ENCODE results near the gene NEU2. TPM values are rescaled to one million over a fixed set of nuclear protein-coding genes. Genes with fewer than 3 reads are reported as not detected.

Gene NEU2
- total RNA-seq (not detected), total RNA-seq (0 reads per million in 29 experiments)
- not detected for total RNA-seq (2013)

DNA sequence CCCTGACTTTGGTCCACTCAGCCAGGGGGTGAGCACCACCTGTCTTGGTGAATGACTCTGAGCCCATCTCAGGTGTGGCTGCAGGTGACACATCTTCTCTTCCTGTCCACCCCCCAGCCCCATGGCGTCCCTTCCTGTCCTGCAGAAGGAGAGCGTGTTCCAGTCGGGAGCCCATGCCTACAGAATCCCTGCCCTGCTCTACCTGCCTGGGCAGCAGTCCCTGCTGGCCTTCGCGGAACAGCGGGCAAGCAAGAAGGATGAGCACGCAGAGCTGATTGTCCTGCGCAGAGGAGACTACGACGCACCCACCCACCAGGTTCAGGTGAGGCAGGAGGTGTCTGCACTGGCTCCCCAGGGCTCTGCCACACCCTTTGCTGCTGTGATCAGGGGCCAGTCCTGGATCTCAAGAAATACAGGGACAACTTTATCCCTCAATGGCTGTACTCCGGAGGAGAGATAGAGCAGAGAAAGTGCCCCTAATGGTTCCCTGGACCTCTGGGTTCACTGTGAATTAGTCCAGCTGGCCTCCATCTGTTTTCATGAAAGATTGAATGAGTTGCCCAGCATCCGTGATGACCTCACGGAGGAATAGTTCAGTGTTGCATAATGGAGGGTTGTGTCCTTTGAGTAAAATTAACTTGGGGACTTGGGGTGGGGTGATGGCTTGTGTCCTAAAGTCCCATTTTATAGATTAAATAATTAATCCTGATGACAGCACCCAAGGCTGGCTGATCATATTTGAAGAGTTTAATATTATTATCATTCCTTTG lies at the start of gene NEU2:
Gene NEU2 (plus strand): TSS at position 122 of the 770 bp plus-strand sequence. CDS start 0 bp downstream, at position 122.
- H3K36me3 Mint-ChIP-seq: no peaks in the 10 kb centered on the region
- peaks cover 0 to 5% (median 1%) of the 10 kb centered on the region in 3 donors for H3K4me1 Mint-ChIP-seq
- peaks cover 0 to 4% of the 10 kb centered on the region in 2 experiments for H3K27me3 ChIP-seq (replicated peaks in 1 of 2; ENCODE audit: control insufficient read depth in 2 of 2, extremely low read depth in 1 of 2, insufficient read depth in 2 of 2, low read length in 1 of 2)
- H3K4me3 ChIP-seq (ENCODE audit: control insufficient read depth in 1 of 2, extremely low read depth in 1 of 2, low read length in 1 of 2): no peak within 1 kb of the TSS
- H3K27ac Mint-ChIP-seq: no peak within 1 kb of the TSS
- H3K27ac ChIP-seq (ENCODE audit: low read length): no peak within 1 kb of the TSS
- H3K9me3 ChIP-seq: no peaks in the 10 kb centered on the region
- no peaks in the 10 kb centered on the region for H3K9me3 Mint-ChIP-seq
- POLR2A ChIA-PET: no interaction called here
- ATAC-seq (replicated peaks in 1 of 4) (no peak), DNase-seq (no peak)
- 92% methylated on average over 11 of the region's 13 CpGs for WGBS (ENCODE audit: insufficient coverage)
- no peaks in the 10 kb centered on the region for H3K4me1 ChIP-seq (ENCODE audit: control insufficient read depth in 1 of 2, extremely low read depth in 1 of 2, insufficient read depth in 2 of 2, low read length in 2 of 2)
- H3K36me3 ChIP-seq (ENCODE audit: control insufficient read depth in 2 of 2, extremely low read depth in 1 of 2, insufficient read depth in 1 of 2, low read length in 1 of 2): no peaks in the 10 kb centered on the region
- CTCF ChIA-PET: no interaction called here
- no peaks in the 10 kb centered on the region for H3K27me3 Mint-ChIP-seq
- no peak within 1 kb of the TSS for H3K4me3 Mint-ChIP-seq

DNA sequence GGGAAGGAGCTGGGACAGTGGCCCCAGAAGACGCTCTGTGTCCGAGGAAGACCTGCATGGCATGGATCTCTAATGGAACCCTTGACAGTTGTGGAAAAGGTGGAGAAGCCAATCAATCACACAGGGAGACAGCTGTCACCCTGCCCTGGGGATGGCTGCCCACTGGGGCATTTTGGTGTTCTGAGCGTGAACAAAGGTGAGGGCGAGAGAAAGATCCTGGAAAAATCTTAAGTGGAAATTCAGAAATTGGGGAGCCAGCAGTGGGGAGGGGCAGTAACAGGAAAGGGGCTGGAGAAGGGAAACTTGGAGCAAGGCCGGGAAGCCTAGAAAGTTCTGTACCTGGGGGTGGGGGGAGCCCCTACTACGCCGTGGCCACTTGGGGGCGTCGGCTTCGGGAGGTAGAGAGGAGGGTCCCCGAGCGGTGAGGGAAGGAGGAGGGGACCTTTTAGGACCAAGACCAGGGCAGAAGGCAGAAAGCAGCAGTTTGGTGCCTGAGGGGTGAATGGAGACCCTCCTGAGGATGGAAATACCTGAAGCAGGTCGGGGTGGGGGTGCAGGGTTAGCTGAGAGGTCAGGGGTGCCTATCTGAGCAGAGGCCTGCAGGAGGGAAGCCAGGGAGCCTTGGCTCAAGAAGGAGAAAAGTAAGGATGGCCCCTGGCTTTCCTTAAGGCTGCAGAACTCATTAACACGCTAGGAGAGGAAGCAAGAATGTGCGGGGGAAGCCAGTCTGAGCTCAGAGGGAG lies 49.4 kb upstream of the NEU2 start:
- no peak overlapping the region for H3K4me3 Mint-ChIP-seq
- H3K4me1 ChIP-seq (ENCODE audit: control insufficient read depth in 1 of 2, extremely low read depth in 1 of 2, insufficient read depth in 2 of 2, low read length in 2 of 2): no peaks in the 10 kb centered on the region
- WGBS (ENCODE audit: insufficient coverage): 70% methylated on average over 15 of the region's 15 CpGs
- CTCF ChIA-PET: no interaction called here
- H3K27me3 ChIP-seq (replicated peaks in 1 of 2; ENCODE audit: control insufficient read depth in 2 of 2, extremely low read depth in 1 of 2, insufficient read depth in 2 of 2, low read length in 1 of 2): peaks cover 0 to 39% of the 10 kb centered on the region in 2 experiments
- H3K27ac ChIP-seq (ENCODE audit: low read length): no peak overlapping the region
- H3K9me3 ChIP-seq: no peaks in the 10 kb centered on the region
- no peak for ATAC-seq (replicated peaks in 1 of 4)
- H3K4me3 ChIP-seq (ENCODE audit: control insufficient read depth in 1 of 2, extremely low read depth in 1 of 2, low read length in 1 of 2): no peak overlapping the region
- no peaks in the 10 kb centered on the region for H3K36me3 Mint-ChIP-seq
- DNase-seq: no peak
- H3K27ac Mint-ChIP-seq: no peak overlapping the region
- no peaks in the 10 kb centered on the region for H3K36me3 ChIP-seq (ENCODE audit: control insufficient read depth in 2 of 2, extremely low read depth in 1 of 2, insufficient read depth in 1 of 2, low read length in 1 of 2)
- H3K27me3 Mint-ChIP-seq: peaks cover 18 to 39% of the 10 kb centered on the region in 2 donors
- POLR2A ChIA-PET: no interaction called here
- peaks cover 0 to 7% (median 6%) of the 10 kb centered on the region in 3 donors for H3K9me3 Mint-ChIP-seq
- no peaks in the 10 kb centered on the region for H3K4me1 Mint-ChIP-seq

DNA sequence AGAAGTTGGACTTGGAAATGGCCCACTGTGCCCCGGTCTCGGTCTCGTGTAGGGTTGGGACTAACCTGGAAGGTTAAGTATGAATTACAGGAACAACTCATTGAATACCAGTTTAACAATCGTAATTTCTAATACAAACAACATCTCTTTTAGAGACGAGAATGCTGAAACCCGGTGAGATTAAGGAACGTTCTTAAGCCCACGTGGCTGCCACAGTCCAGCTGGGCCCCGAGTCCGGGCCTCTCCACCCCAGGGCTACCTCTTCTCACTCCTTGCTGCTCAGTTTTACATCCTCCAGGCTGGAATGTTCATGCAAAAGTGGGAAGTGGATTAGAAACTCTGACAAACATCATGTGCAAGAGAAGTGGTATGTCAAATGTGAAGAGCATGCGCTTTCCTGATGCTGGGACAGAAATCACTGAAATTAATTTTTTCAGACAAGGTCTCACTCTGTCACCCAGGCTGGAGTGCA lies 48.8 kb upstream of the NEU2 start:
- H3K4me1 ChIP-seq (ENCODE audit: control insufficient read depth in 1 of 2, extremely low read depth in 1 of 2, insufficient read depth in 2 of 2, low read length in 2 of 2): no peaks in the 10 kb centered on the region
- Mint-ChIP-seq H3K4me3 (no peak overlapping the region), H3K27ac (no peak overlapping the region), H3K27me3 (peaks cover 18 to 39% of the 10 kb centered on the region in 2 donors), H3K36me3 (no peaks in the 10 kb centered on the region), H3K4me1 (no peaks in the 10 kb centered on the region), H3K9me3 (peaks cover 0 to 7% (median 6%) of the 10 kb centered on the region in 3 donors)
- no peaks in the 10 kb centered on the region for H3K36me3 ChIP-seq (ENCODE audit: control insufficient read depth in 2 of 2, extremely low read depth in 1 of 2, insufficient read depth in 1 of 2, low read length in 1 of 2)
- H3K4me3 ChIP-seq (ENCODE audit: control insufficient read depth in 1 of 2, extremely low read depth in 1 of 2, low read length in 1 of 2): no peak overlapping the region
- no peak for ATAC-seq (replicated peaks in 1 of 4)
- 89% methylated on average over 5 of the region's 11 CpGs for WGBS (ENCODE audit: insufficient coverage)
- H3K27me3 ChIP-seq (replicated peaks in 1 of 2; ENCODE audit: control insufficient read depth in 2 of 2, extremely low read depth in 1 of 2, insufficient read depth in 2 of 2, low read length in 1 of 2): peaks cover 0 to 43% of the 10 kb centered on the region in 2 experiments
- DNase-seq: no peak
- ChIA-PET CTCF (no interaction called here), POLR2A (no interaction called here)
- no peak overlapping the region for H3K27ac ChIP-seq (ENCODE audit: low read length)
- H3K9me3 ChIP-seq: no peaks in the 10 kb centered on the region

DNA sequence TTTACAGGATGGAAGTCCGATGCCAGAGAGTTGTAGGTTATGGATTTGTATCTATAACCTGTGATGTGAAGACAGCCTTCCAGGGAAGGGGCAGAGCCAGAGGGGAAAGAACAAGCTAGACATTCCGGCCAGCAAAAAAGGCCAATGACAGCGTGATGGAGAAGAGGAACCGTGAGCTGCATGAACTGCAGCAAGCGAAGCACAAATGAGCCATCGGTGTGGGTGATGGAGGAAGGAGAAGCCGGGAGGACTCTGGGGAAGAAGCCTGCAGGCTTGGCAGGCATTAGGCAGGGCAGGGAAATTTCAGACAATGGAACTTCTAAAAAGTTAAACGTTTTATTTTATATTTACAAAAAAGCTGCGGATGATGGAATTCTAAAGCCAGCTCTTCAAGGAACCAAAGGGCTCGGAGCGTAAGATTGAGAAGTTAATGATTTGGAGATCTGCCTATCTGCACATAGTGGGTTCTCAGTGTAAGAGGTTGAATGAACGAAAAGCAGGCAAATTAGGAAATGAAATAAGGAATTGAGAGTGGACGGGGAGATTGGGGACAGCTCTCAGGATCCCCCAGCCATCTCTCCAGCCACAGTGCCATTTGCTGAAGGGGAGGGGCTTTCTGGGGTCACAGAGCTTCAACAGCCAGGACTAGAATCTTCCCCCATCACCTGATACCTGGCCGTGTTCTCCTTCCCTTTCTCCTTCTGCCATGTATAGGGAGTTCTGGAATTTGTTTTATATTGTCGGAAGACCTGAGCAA lies 47.8 kb upstream of the NEU2 start:
- Histone ChIP-seq H3K36me3 (ENCODE audit: control insufficient read depth in 2 of 2, extremely low read depth in 1 of 2, insufficient read depth in 1 of 2, low read length in 1 of 2) (no peaks in the 10 kb centered on the region), H3K27ac (ENCODE audit: low read length) (no peak overlapping the region), H3K4me3 (ENCODE audit: control insufficient read depth in 1 of 2, extremely low read depth in 1 of 2, low read length in 1 of 2) (no peak overlapping the region), H3K9me3 (no peaks in the 10 kb centered on the region), H3K4me1 (ENCODE audit: control insufficient read depth in 1 of 2, extremely low read depth in 1 of 2, insufficient read depth in 2 of 2, low read length in 2 of 2) (no peaks in the 10 kb centered on the region), H3K27me3 (replicated peaks in 1 of 2; ENCODE audit: control insufficient read depth in 2 of 2, extremely low read depth in 1 of 2, insufficient read depth in 2 of 2, low read length in 1 of 2) (peaks cover 0 to 43% of the 10 kb centered on the region in 2 experiments)
- peaks cover 16 to 39% of the 10 kb centered on the region in 2 donors for H3K27me3 Mint-ChIP-seq
- H3K4me1 Mint-ChIP-seq: no peaks in the 10 kb centered on the region
- no peak for ATAC-seq (replicated peaks in 1 of 4)
- 100% methylated on average over 8 of the region's 15 CpGs for WGBS (ENCODE audit: insufficient coverage)
- peaks cover 0 to 7% (median 6%) of the 10 kb centered on the region in 3 donors for H3K9me3 Mint-ChIP-seq
- DNase-seq: no peak
- H3K4me3 Mint-ChIP-seq: no peak overlapping the region
- ChIA-PET CTCF (interaction anchor here in 1 of 2 donors (0.5 kb wide), 1 partner anchor 372 kb away, joined by 6 read pairs; no protein-coding TSS in a partner anchor), POLR2A (no interaction called here)
- no peak overlapping the region for H3K27ac Mint-ChIP-seq
- no peaks in the 10 kb centered on the region for H3K36me3 Mint-ChIP-seq

DNA sequence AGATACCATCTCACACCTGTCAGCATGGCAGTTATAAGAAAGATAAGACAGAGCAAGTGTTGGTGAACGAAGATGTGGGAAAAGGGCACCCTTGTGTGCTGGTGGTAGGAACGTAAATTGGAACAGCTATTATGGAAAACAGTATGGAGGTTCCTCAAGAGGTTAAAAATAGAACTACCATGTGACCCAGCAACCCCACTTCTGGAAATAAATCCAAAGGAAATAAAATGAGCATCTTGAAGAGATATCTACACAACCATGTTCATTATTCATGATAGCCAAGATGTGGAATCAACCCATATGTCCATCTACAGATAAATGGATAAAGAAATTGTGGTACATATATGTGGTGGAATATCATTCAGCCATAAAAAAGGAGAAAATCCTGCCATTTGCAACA lies 46.3 kb upstream of the NEU2 start:
- Histone ChIP-seq H3K36me3 (ENCODE audit: control insufficient read depth in 2 of 2, extremely low read depth in 1 of 2, insufficient read depth in 1 of 2, low read length in 1 of 2) (no peaks in the 10 kb centered on the region), H3K27me3 (replicated peaks in 1 of 2; ENCODE audit: control insufficient read depth in 2 of 2, extremely low read depth in 1 of 2, insufficient read depth in 2 of 2, low read length in 1 of 2) (peaks cover 0 to 39% of the 10 kb centered on the region in 2 experiments), H3K27ac (ENCODE audit: low read length) (no peak overlapping the region), H3K4me1 (ENCODE audit: control insufficient read depth in 1 of 2, extremely low read depth in 1 of 2, insufficient read depth in 2 of 2, low read length in 2 of 2) (no peaks in the 10 kb centered on the region), H3K4me3 (ENCODE audit: control insufficient read depth in 1 of 2, extremely low read depth in 1 of 2, low read length in 1 of 2) (no peak overlapping the region), H3K9me3 (no peaks in the 10 kb centered on the region)
- ChIA-PET POLR2A (no interaction called here), CTCF (no interaction called here)
- Mint-ChIP-seq H3K27me3 (peaks cover 10 to 37% of the 10 kb centered on the region in 2 donors), H3K9me3 (peaks cover 0 to 7% (median 6%) of the 10 kb centered on the region in 3 donors), H3K36me3 (no peaks in the 10 kb centered on the region), H3K27ac (no peak overlapping the region), H3K4me3 (no peak overlapping the region), H3K4me1 (no peaks in the 10 kb centered on the region)
- DNase-seq (no peak), ATAC-seq (replicated peaks in 1 of 4) (no peak)
- WGBS (ENCODE audit: insufficient coverage): no CpG with 5 or more reads among the region's 2 CpGs

DNA sequence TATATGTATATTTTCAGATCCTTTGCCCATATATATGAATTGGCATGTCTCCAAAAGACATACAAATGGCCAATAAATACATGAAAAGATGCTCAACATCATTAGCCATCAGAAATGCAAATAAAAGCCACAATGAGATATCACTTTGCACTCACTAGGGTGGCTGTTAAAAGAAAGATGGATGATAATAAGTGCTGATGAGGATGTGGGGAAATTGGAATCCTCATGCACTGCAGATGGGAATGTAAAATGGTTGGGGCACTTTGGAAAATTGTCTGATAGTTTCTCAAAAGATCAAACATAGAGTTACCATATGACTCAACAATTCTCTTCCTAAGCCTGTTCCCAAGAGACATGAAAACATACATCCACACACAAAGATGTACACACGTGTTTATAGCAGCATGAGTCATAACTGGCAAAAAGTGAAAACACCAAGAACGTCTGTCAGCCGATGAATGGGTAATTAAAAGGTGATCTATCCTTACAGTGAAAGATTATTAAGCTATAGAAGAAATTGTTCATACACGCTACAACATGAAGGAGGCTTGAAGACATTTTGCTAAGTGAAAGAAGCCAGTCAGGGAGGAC lies 39.1 kb upstream of the NEU2 start:
- ATAC-seq (replicated peaks in 1 of 4) (no peak), DNase-seq (no peak)
- no peak overlapping the region for H3K27ac ChIP-seq (ENCODE audit: low read length)
- H3K4me1 ChIP-seq (ENCODE audit: control insufficient read depth in 1 of 2, extremely low read depth in 1 of 2, insufficient read depth in 2 of 2, low read length in 2 of 2): no peaks in the 10 kb centered on the region
- H3K27ac Mint-ChIP-seq: no peak overlapping the region
- ChIA-PET CTCF (no interaction called here), POLR2A (no interaction called here)
- H3K36me3 Mint-ChIP-seq: no peaks in the 10 kb centered on the region
- no peak overlapping the region for H3K4me3 Mint-ChIP-seq
- H3K27me3 Mint-ChIP-seq: peaks cover 3% of the 10 kb centered on the region in 2 donors
- peaks cover 0 to 7% of the 10 kb centered on the region in 2 experiments for H3K27me3 ChIP-seq (replicated peaks in 1 of 2; ENCODE audit: control insufficient read depth in 2 of 2, extremely low read depth in 1 of 2, insufficient read depth in 2 of 2, low read length in 1 of 2)
- WGBS (ENCODE audit: insufficient coverage): 74% methylated on average over 3 of the region's 4 CpGs
- H3K9me3 Mint-ChIP-seq: no peaks in the 10 kb centered on the region
- no peaks in the 10 kb centered on the region for H3K9me3 ChIP-seq
- no peak overlapping the region for H3K4me3 ChIP-seq (ENCODE audit: control insufficient read depth in 1 of 2, extremely low read depth in 1 of 2, low read length in 1 of 2)
- no peaks in the 10 kb centered on the region for H3K36me3 ChIP-seq (ENCODE audit: control insufficient read depth in 2 of 2, extremely low read depth in 1 of 2, insufficient read depth in 1 of 2, low read length in 1 of 2)
- no peaks in the 10 kb centered on the region for H3K4me1 Mint-ChIP-seq
